Activated CD4-positive, CD25-positive, alpha-beta regulatory T cell (primary cell): ENCODE measurements around the gene CORO7.
"Not testable (repeated sequence)": the region's sequence is repeated elsewhere in the genome, so short reads cannot be mapped to it uniquely, and the experiment has no call there.

ENCODE experiments used
- DNase-seq, 4 experiments: peaks; one replicate each; lab custom pipeline; 2025; lab: John Stamatoyannopoulos, UW

Gene CORO7

DNA sequence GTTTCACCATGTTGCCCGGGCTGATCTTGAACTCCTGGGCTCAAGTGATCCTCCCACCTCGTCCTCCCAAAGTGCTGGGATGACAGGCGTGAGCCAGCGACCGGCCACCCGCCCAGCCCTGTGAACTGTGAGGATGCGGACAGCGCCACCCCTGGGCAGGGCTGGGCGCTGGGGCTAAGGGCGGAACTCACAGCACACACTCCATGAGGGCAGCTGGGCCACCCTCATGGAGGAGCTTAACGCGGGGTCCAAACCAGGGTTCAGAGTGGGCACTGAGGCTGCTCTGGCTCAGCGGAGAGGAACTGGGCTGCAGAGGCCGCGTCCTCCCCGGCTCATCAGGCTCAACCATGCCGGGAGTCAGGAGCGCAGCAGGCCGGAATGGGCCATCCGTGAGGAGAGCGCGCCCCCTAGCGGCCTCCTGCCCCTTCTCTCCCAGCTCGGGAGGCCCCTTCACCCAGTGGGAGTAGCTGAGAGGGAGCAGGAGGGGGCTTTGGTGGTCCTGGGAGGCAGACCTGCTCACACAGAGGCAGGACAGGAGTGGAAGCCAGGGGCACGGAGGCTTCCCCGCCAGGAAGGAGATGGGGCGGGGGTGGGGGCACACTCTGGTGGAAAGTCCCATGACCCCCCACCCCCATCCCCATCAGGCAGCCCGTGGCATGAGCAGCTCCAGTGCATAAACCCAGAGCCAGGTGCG lies 13.8 kb downstream of the CORO7 start:
- DNase-seq, result peak; percentile 45 to 49 (median 47)

DNA sequence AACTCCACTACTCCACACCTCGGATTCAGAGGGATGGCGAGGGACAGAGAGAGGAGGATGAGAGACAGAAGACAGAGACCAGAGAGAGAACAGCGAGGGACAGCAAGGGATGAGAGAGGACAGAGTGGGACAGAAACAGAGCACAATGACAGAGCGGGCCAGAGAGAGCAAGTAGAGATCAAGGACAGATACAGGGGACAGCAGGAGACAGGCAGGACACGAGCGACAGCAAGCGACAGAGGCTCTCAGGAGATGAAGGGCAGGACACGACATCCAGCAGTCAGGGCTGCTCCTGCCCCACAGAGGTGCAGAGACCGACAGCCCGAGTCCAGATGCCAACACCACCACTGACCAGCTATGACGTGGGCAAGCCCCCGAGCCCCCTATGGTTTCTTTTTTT lies 14.9 kb downstream of the CORO7 start:
- no peak for DNase-seq

DNA sequence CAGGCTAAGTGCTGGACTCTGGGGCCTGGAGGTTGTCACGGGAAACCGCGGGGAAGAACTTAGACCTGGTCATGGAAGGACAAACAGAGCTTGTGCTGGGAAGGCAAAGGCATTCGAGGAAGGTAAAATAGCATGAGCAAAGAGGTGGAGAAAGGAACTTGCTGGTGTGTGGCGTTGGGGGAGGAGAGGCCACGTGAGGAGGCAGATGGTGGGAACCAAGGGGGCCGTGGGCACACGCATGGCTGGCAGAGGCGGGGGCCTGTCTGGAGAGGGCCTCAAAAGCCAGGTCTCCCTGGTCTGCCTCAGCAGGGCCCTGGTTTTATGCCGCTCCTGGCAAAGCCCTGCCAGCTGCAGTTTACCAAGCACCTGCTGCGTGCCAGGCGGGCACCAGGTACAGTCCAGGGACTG lies 15.3 kb downstream of the CORO7 start:
- no peak for DNase-seq

DNA sequence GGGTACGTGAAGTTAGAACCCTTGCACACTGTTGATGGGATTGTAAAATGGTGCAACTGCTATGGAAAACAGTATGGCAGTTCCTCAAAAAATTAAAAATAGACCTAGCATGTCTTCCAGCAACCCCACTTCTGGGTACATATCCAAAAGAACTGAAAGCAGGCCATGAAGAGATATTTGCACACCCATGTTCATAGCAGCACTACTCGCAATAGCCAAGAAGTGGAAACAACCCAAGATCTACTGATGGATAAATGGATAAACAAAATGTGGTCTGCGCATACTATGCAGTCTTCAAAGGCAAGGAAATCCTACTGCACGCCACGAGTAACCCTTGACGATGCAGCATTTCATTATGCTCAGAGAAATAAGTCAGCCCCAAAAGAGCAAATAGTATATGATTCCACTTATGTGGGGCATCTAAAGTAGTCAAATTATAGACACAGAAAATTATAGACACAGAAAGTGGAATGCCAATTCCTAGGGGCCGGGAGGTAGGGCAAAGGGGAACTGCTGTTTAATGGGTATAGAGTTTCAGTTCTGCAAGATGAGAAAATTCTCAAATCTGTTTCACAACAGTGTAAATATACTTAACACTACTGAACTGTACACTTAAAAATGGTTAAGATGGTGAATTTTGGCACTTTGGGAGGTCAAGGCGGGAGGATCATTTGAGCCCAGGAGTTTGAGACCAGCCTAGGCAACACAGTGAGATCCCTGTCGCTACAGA lies 17.2 kb downstream of the CORO7 start:
- no peak for DNase-seq

DNA sequence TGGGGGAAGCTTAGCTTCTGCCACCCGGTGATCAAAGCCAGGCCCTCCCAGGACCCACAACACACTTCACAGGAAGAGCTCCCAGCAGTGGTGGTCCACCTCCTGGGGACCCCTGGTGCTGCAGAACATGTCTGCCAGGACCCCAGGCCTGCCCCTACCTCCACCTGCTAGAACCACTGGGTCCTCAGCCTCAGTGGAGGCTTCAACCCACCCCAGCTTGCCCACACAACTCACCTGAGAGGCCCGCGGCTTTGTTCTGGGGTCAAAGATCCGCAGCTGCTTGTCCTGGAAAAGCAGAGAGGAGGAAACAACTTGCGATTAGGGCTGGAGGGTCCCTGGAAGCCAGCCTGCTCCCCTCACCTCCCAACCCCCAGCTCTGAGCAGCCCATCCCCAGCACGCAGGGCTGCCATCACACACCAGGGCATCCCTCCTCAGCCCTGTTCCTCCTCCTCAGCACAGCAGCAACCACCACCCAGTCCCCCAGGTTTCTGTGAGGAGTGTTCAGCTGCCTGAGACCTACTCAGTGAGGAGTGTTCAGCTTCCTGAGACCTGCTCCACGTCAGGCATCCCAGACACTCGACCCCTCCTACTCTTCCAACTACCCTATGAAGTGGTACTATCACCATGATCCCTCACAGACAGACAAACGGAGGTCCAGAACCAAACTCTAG lies 21.2 kb downstream of the CORO7 start:
- DNase-seq, result no peak

DNA sequence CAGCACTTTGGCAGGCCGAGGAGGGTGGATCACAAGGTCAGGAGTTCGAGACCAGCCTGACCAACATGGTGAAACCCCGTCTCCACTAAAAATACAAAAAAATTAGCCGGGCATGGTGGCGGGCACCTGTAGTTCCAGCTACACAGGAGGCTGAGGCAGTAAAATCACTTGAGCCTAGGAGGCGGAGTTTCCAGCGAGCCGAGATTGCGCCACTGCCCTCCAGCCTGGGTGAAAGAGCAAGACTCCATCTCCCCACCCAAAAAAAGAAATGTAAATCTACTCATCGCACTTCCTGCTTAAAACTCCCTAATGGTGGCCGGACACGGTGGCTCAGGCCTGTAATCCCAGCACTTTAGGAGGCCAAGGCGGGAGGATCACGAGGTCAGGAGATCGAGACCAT lies 22.5 kb downstream of the CORO7 start:
- DNase-seq, result not testable (repeated sequence)

DNA sequence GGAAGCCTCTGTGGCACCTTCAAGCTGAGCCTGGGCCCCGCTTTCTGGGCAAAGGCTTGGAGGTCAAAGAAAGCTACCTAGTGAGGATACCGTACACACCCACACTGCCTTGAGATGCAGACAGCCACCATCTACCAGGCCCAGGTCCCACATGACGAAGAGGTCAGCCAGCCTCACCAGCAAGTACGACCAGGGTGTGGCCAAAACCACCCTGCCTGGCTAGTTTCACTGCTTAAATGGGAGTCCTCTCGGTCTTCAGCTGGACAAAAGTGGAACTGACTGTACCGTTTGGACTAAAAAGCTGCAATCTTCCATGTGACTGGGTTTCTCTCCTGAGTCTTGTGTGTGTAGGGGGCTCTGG lies 23.2 kb downstream of the CORO7 start:
- no peak for DNase-seq

DNA sequence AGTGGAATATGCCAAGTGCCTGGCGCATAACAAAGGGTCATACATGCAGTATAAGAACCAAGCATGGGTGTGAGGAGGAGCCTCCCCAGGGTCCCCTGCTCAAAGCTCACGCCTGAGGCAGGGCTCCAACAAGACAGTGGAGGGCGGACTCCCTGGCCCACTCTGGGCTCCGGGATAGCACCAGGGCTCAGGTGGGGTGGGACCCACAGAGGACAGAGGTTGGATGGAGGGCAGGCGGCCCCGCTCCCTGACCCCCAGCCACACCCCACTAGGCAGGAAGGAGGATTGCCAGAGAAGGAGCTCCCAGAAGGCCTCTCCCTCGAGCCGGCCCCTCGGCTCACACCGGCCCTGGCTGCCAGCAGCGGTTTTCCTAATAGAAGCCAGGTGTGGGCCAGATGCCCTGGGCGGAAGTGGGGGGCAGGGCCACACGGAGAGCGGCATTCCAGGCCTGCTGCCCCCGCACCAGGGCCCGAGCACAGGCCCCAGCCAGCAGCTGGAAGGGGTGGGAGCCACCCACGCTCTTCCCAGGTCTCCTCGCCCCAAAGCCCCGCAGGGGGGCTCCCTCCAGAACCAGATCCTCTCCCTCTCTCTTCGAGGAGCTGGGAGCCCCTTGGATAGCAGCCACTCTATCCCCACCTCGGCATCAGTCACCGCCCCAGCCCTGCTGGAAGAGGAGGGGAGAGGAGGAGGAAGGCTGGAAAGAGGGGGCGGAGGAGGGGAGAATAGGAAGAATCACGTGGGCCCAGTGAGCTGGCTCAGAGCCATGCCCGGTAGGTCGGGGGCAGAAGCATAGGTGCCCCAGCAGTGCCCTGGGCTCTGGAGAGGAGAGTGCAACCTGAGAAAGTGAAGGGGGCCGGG lies 23.8 kb downstream of the CORO7 start:
- DNase-seq, result no peak

DNA sequence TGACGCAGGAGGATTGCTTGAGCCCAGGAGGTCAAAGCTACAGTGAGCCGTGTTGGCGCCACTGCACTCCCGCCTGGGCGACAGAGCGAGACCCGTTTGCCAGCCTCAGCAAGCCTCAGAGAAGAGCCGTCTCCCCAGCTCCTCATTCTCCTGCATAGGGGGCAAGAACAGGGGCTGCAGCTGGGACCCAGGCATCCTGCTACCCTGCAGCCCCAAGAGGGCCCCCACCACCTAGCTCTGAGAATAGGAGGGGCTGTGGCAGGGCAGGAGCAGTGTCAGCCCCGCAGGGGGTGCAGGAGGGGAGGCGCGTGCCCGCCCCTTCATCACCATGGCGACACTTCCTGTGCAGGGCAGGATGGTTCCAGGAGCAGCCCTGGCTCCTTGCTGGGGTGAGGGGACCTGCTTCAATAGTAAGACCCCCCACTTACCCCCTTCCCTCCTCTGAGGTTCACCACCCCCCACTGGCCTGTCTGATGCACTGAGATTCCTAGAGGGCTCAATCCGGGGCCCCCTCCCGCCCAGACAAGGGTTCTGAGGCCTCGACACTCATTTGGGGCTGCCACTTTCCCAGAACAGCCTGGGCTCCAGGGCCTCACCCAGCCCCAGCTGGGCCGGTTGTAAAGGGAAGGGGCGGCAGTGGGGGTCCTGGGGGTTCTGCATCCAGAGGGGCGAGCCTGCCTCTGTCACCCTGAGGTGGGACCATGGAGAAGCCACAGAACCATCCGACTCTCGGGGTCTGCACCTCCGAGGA lies 24.6 kb downstream of the CORO7 start:
- no peak for DNase-seq

DNA sequence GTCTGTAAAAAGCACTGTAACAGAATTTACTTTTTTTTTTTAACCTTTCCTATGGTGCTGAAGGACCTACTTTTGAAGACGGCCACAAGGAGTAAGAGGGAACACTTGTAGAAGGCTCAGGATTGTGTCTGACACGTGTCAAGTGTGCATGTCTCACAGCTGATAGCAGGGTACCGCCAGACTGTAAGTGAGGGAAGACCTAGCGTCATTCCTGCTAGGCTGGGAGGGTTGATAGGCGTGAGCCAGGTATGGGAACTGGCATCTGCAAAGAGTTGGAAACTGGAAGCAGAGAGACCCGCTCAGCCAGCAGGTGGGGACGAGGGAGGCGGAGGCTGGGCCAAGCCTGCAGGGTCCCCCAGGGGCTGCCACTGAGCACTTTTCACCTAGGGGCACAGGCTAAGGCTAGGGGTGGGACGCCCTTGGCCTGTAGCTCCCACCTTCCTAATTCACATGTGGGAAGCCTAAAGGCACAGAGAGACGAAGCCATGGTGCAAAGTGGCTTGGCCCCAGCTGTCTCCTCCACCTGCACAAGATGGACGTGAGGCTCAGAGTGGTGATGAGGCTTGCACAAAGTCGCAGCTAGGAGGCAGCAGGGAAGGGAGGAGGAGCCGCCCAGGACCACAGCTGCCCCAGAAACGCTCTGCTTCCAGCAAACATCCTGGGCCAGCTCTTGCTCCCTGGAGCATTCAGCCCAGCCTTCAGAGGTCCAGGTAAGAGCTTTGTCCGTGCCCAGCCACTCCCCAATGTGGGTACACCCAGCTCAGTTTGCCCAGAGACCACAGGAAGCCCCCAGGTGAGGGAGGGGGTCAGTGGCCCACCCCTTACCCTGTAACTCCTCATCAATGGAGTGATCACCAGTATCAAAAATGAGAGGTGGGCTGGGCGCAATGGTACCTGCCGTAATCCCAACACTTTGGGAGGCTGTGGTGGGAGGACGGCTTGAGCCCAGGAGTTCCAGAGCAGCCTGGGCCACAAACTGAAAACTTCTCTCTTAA lies 25.8 kb downstream of the CORO7 start:
- DNase-seq, result no peak

DNA sequence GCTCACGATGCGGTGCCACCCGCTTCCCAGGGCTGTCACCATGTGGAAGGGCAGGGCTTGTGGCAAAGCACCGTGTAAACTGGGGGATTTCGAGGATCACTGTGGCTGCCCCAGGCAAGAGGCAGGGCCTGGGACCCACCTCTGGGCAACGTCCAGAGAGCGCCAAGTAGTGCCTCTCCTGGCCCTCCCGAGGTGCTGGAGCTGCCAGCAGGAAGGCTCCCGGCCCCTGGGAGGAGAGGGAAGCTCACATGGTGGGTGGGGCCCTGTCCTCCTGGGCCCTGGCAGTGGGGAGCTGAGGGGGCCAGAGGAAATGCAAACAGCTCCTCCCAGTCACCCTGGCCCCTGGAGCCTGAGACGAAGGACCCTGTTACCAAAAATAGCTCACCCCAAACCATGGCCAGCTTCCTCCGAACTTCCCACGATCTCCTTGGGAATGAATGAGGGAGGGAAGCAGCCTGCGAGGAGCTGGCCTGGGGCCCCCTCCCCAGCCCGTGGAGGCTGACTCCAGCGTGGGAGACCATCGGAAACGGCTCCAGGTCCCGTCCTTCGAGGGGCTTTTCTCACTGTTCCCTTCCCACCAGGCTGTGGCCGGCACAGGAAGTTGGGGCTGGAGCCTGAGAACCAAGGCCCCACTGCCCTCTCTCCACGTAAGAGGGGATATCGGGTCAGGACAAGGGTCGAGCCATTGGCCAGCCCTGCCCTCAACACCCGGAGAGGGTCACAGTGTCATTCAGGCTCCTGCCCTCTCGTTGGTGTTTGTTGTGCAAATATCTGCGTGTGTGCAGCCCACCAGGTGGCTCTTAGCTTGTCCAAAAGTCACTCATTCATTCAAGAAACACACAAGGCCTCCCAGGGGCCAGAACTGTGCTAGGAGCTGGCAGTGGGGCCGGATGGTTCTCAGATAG lies 27.1 kb downstream of the CORO7 start:
- no peak for DNase-seq

DNA sequence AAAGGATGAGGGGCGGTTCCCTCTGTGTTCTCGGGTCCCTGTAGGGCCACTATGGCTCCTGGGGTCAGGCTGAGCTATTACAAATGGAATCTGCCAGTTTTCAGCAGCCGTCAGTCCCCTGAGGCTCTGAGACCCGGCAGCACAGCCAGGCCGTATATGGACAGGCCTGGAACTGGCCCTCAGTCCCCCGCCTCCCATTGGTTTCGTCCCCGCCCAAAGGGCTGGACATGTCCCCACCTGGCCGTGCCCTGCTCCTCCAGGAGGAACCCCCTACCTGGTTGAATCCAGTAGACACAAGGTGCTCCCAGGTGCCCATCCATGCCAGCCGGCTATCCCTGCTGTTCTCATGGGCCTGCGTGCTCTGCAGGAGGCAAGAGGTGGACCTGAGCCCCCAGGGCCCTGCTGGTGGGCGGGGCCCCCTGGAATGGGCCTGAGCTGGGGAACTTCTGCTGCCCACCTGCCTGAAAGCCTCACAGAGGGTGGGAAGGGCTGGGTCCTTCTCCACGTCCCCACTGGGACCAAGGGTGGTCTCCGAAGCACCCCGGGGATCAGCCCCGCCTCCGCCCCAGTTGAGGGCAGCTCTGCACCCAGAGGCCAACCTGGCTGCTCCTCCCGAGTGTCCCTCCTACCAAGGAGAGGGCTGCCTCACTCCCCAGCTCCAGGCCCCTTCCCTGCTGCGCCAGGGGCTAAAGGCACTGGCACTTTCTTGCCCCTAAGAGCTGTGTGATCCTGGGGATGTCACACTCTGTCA lies 27.9 kb downstream of the CORO7 start:
- no peak for DNase-seq

DNA sequence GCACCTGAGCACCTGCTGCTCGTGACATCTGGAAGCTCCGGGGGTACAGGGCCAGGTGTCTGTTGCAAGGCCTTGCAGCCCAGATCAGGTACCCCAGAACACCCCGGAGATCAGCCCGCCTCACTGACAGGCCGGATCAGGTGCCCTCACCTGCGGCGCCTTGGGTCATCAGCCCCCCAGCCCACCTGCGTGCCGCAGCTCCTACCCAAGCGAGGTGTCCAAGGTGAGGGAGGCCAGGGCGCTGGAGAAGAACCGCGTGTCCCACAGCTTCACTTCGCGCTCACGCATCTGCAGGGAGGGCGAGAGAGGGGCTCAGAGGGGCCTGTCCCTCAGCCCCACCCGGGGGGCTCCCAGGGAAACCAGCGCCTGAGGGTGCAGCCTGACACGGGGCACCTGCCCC lies 28.6 kb downstream of the CORO7 start:
- DNase-seq, result no peak

DNA sequence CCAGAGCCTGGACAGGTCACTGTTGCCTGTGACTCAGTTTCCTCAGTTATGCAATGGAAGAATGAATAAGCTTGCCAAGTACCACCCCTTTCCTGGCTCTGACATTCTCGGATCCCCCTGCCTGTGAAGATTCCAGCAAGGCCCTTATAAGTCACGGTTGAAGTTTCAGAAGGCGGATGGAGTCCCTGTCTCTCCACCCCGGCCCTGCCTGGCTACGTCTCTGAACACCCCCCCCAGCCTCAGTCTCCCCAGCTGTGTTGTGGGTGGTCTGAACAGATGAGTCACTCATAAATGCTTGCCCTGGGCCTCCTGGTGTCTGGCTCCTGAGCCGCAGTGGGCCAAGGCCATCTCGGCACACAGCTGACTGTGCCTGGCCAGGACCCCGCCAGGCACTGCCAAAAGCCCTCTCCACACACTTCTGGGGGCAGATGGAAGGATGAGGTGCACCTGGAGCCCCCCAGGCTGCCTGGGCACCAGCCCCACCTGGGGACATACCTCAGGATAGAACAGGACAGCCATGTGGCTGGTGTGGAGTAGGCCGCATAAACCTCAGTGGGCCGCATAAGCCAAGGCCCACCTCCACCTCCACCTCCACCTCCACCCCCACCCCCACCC lies 29.3 kb downstream of the CORO7 start:
- no peak for DNase-seq

DNA sequence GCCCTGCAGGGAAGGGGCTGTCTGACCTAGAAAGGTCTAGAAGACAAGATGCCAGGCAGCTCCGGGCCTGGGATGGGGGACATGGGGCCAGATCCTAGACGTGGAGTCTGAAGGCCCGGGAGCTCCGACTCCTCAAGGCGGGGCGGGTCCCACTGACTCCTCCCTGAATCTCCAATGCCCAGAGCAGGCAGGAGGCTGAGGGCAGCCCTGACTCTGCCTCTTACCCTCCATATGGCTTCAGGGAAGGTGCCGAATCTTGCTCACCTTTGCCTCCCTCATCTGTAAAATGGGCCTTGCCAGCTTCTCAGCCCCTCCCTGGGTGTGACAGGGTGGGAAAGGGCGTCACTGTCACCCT lies 30.0 kb downstream of the CORO7 start:
- DNase-seq, result no peak

DNA sequence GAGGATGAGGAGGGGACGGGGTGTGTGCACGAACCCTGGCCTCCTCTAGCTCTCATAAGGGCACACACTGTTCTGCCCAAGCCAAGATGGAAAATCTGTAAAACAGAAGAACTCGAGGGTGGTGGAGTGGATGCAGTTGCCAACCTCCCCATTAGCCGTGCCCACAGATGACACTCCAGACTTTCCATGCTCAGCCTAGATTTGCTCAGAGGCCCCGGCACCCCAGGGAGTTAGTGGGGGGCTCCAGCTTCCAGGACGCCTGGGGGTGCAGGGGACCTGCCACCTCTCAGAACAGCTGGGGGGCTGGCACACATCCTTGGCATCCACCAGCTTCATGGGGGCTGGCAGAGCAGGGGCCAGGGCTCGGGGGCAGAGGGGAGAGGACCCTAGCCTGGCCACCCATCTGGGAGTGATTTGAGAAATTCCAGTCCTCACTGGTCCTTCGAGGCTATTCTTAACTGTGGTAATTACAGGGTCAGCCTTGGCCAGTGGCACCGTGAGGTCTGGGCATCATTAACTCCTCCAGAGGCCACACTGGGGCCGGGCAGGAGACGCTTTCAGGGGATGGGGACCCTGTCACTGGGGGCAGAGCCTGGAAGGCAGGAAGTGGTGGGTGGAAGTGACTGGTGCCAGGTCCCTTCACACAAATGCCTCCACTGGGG lies 30.5 kb downstream of the CORO7 start:
- no peak for DNase-seq

DNA sequence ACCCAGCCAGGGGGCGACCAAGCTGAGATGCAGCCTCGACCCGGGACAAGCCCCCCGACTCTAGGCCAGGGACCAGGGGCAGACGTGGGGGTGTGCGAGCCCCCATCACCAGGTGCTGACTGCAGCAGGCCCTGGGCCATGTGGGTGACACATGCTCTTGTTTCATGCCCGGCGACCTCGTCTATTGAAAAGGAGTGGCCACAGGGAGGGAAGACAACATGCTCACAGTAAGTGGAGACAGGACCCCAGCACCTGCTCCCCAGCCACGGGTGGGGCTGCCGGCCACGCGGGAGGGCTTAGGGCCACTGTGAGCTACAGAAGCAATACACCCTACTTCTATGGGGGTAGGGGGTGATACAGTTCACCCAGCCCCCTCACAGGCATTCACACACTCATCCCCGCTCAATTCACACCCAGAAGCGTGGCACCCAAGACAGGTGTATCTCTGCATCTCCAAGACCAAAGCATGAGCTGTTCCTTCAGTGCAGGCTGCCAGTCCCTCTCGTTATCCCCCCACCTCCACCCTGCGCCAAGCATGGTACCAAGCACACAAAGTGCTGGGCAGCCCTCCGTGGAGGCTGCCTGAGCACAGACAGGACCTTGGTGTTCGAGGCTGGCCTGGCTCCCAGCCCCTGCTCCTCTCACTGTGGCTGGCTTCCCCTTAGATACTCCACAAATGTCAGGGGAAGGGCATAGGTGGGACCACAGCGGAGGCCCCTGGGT lies 31.2 kb downstream of the CORO7 start:
- no peak for DNase-seq
